CD4-positive, alpha-beta T cell (primary cell): ENCODE data around the gene CBARP. TPM values are rescaled to one million over a fixed set of nuclear protein-coding genes. Genes with fewer than 3 reads are reported as not detected.

Source experiments
- ATAC-seq: fragments of 200-7000 bp; cut with Tn5 transposase; one replicate; pipeline ENCODE4 v1.10.0; 2022; ENCODE audit warnings: mild to moderate bottlenecking; ENCODE audit not compliant: poor library complexity
- CTCF ChIA-PET: fragments of 350-600 bp; sonication (Branson Sonifier 250); formaldehyde crosslinking; loops from one replicate; lab custom pipeline; 2021; ENCODE audit warnings: antibody characterized with exemption, inconsistent platforms; lab: Charles Lee
- POLR2A ChIA-PET: fragments of 350-600 bp; sonication (Branson Sonifier 250); formaldehyde crosslinking; loops from one replicate; lab custom pipeline; 2021; ENCODE audit warnings: antibody characterized with exemption, inconsistent platforms; lab: Charles Lee
- DNase-seq, 14 experiments: peaks; one replicate each; pipeline ENCODE4 v3.0.0-alpha.2; 2013 to 2020; ENCODE audit warnings: mixed read lengths in 2 of 14
- H3K27ac ChIP-seq, 2 donors: one replicate each; pipeline versions ENCODE4 v1.5.1 to v1.7.0; 2013; ENCODE audit warnings: low read length in 2 of 2, low read depth in 1 of 2, mild to moderate bottlenecking in 1 of 2
- H3K27me3 ChIP-seq, 2 experiments: 1 replicate in 1 of 2; 2 replicates in 1 of 2; pipeline versions ENCODE4 v1.6.1 to v1.7.0; 2013; ENCODE audit warnings: low read length in 2 of 2, control low read depth in 1 of 2, mild to moderate bottlenecking in 1 of 2, moderate library complexity in 1 of 2; ENCODE audit not compliant: insufficient read depth in 2 of 2, control insufficient read depth in 1 of 2
- H3K36me3 ChIP-seq: one replicate; pipeline ENCODE4 v1.6.1; 2013; ENCODE audit warnings: low read length, control low read depth; ENCODE audit not compliant: insufficient read depth
- H3K4me1 ChIP-seq: one replicate; pipeline ENCODE4 v1.6.1; 2013; ENCODE audit warnings: low read length, control low read depth; ENCODE audit not compliant: insufficient read depth
- H3K4me3 ChIP-seq: one replicate; pipeline ENCODE4 v1.5.1; 2013; ENCODE audit warnings: mild to moderate bottlenecking, low read length, moderate library complexity
- H3K9me3 ChIP-seq, 2 experiments: 1 replicate in 1 of 2; 2 replicates in 1 of 2; pipeline versions ENCODE4 v1.6.1 to v1.7.0; 2013; ENCODE audit warnings: low read length in 2 of 2, mild to moderate bottlenecking in 2 of 2, control low read depth in 1 of 2, moderate library complexity in 1 of 2; ENCODE audit not compliant: control insufficient read depth in 1 of 2, insufficient read depth in 1 of 2
- H3K27ac Mint-ChIP-seq: one replicate; pipeline ENCODE4 v1.8.0; 2020; ENCODE audit warnings: mixed read lengths
- H3K27me3 Mint-ChIP-seq: one replicate; pipeline ENCODE4 v1.8.0; 2021; ENCODE audit warnings: mixed read lengths
- H3K36me3 Mint-ChIP-seq: one replicate; pipeline ENCODE4 v1.8.0; 2021; ENCODE audit warnings: low read depth, mixed read lengths
- H3K4me1 Mint-ChIP-seq: one replicate; pipeline ENCODE4 v1.8.0; 2021; ENCODE audit warnings: low read depth, mixed read lengths
- H3K4me3 Mint-ChIP-seq: one replicate; pipeline ENCODE4 v1.8.0; 2020; ENCODE audit warnings: mild to moderate bottlenecking, mixed read lengths
- H3K9me3 Mint-ChIP-seq: one replicate; pipeline ENCODE4 v1.8.0; 2020; ENCODE audit warnings: mixed read lengths
- CTCF ChIP-seq: fragments of 200-600 bp; IDR thresholded peaks from one replicate; pipeline ENCODE4 v1.8.0; 2022; ENCODE audit warnings: antibody characterized with exemption, mild to moderate bottlenecking
- intact Hi-C, 2 experiments: fragments of 100-400 bp; cut with DNase I in 1 of 2; cut with micrococcal nuclease in 1 of 2; formaldehyde crosslinking; loops; one replicate each; pipeline versions ENCODE4 v1.15.1 to v1.9.0; 2023 to 2025; cut with DNase I, micrococcal nuclease
- total RNA-seq, 174 experiments: library from RNA in 2 of 174; stranded (reverse) in 2 of 174; gene quantifications; one replicate each; pipeline ENCODE4 v1.2.3 and lab custom pipeline; 2021 to 2026

CBARP gene
- total RNA-seq, 2 experiments from 2014 or later, result 0.22 TPM; not detected in 1

GRCh38 chr19:1276628-1277022 lies 38.8 kb upstream of the CBARP start:
- Mint-ChIP-seq H3K27ac (peak overlapping the region; percentile 96), H3K36me3 (peaks cover 64% of the 10 kb centered on the region), H3K9me3 (no peaks in the 10 kb centered on the region), H3K27me3 (no peaks in the 10 kb centered on the region), H3K4me1 (peaks cover 47% of the 10 kb centered on the region), H3K4me3 (peak overlapping the region; percentile 94)
- ATAC-seq (peak; percentile 7), DNase-seq (peak in 6 of 14 experiments; percentile 32 to 70 (median 56))
- no peaks in the 10 kb centered on the region for H3K27me3 ChIP-seq
- TF ChIP-seq CTCF, result no peak
- ChIA-PET POLR2A (interaction anchor here (0.9 to 1.8 kb wide), 3 partner anchors 106 to 250 kb away, joined by 4 to 9 read pairs (median 6); partner anchors contain the start of genes ARHGAP45 and CNN2), CTCF (interaction anchor here (1.2 to 1.4 kb wide), 2 partner anchors 28 to 96 kb away, joined by 3 read pairs; no protein-coding TSS in a partner anchor)
- peaks cover 64% of the 10 kb centered on the region for H3K36me3 ChIP-seq
- no peaks in the 10 kb centered on the region for H3K9me3 ChIP-seq
- H3K27ac ChIP-seq, result peak overlapping the region; percentile 77 to 96
- peaks cover 63% of the 10 kb centered on the region for H3K4me1 ChIP-seq
- intact Hi-C loops, result loop anchor here (5.0 to 10.0 kb wide), 4 partner anchors 76 to 198 kb away; partner anchors contain the start of genes C19orf25 (in 1 of the 2), DAZAP1 (in 1 of the 2), GAMT (in 1 of the 2) and RPS15 (in 1 of the 2)
- H3K4me3 ChIP-seq, result peak overlapping the region; percentile 91

- TF ChIP-seq CTCF, result no peak
- no peaks in the 10 kb centered on the region for H3K27me3 Mint-ChIP-seq
- H3K4me3 ChIP-seq, result peak overlapping the region; percentile 91
- peaks cover 52% of the 10 kb centered on the region for H3K4me1 Mint-ChIP-seq
- no peaks in the 10 kb centered on the region for H3K9me3 Mint-ChIP-seq
- peaks cover 68% of the 10 kb centered on the region for H3K4me1 ChIP-seq
- intact Hi-C loops, result loop anchor here (5.0 to 10.0 kb wide), 4 partner anchors 76 to 199 kb away; partner anchors contain the start of genes C19orf25 (in 1 of the 2), DAZAP1 (in 1 of the 2), GAMT (in 1 of the 2) and RPS15 (in 1 of the 2)
- H3K9me3 ChIP-seq, result no peaks in the 10 kb centered on the region
- H3K4me3 Mint-ChIP-seq, result peak overlapping the region; percentile 94
- peaks cover 69% of the 10 kb centered on the region for H3K36me3 Mint-ChIP-seq
- ATAC-seq (no peak), DNase-seq (peak in 1 of 14 experiments; percentile 43)
- CTCF ChIA-PET, result interaction anchor here (0.6 to 1.4 kb wide), 2 partner anchors 32 to 633 kb away, joined by 3 to 10 read pairs; no protein-coding TSS in a partner anchor
- peak overlapping the region; percentile 77 to 96 for H3K27ac ChIP-seq
- no peaks in the 10 kb centered on the region for H3K27me3 ChIP-seq
- POLR2A ChIA-PET, result interaction anchor here (1.3 to 1.8 kb wide), 4 partner anchors 10 to 249 kb away, joined by 6 to 25 read pairs (median 12); partner anchors contain the start of genes ARHGAP45 and CNN2
- H3K36me3 ChIP-seq, result peaks cover 69% of the 10 kb centered on the region
- peak overlapping the region; percentile 96 for H3K27ac Mint-ChIP-seq
These were observed 38.3 kb upstream of the CBARP start for GRCh38 chr19:1275976-1276627.

- ChIA-PET CTCF (interaction anchor here (0.6 to 1.4 kb wide), 4 partner anchors 9 to 633 kb away, joined by 3 to 10 read pairs (median 6); no protein-coding TSS in a partner anchor), POLR2A (interaction anchor here (0.6 to 1.8 kb wide), 32 partner anchors 8 to 1152 kb away, joined by 3 to 25 read pairs (median 4); partner anchors contain the start of genes ABCA7, ARHGAP45, ATP5F1D and CNN2)
- ATAC-seq (peak; percentile 74), DNase-seq (peak; percentile 88 to 99 (median 95))
- H3K4me3 Mint-ChIP-seq, result peak within 1 kb of the TSS; percentile 94
- H3K4me3 ChIP-seq, result peak within 1 kb of the TSS; percentile 91
- intact Hi-C loops, result loop anchor here (5.0 to 10.0 kb wide), 4 partner anchors 77 to 199 kb away; partner anchors contain the start of genes C19orf25 (in 1 of the 2), DAZAP1 (in 1 of the 2), GAMT (in 1 of the 2) and RPS15 (in 1 of the 2)
- H3K9me3 ChIP-seq, result no peaks in the 10 kb centered on the region
- H3K27me3 ChIP-seq, result no peaks in the 10 kb centered on the region
- H3K9me3 Mint-ChIP-seq, result no peaks in the 10 kb centered on the region
- no peak for TF ChIP-seq CTCF
- H3K36me3 ChIP-seq, result peaks cover 73% of the 10 kb centered on the region
- H3K4me1 Mint-ChIP-seq, result peaks cover 58% of the 10 kb centered on the region
- H3K27me3 Mint-ChIP-seq, result no peaks in the 10 kb centered on the region
- peak within 1 kb of the TSS; percentile 96 for H3K27ac Mint-ChIP-seq
- peaks cover 75% of the 10 kb centered on the region for H3K4me1 ChIP-seq
- peak within 1 kb of the TSS; percentile 80 to 96 for H3K27ac ChIP-seq
- peaks cover 75% of the 10 kb centered on the region for H3K36me3 Mint-ChIP-seq
These were observed 37.6 kb upstream of the CBARP start, which contains the start of gene FAM174C for GRCh38 chr19:1275260-1275975. TSS of gene FAM174C (plus strand) at chr19:1275530. CDS start at chr19:1275550, 20 bp downstream.
